ENCODE measurements around the gene UBC. TPM values are rescaled to one million over a fixed set of nuclear protein-coding genes. Genes with fewer than 3 reads are reported as not detected.

The UBC gene
- total and polyA plus RNA-seq, 9 of the 15 experiments (the other 6 are each of a cell fraction or from before 2014, with no cell fraction given): 533 to 1,153 (median 813) TPM

DNA sequence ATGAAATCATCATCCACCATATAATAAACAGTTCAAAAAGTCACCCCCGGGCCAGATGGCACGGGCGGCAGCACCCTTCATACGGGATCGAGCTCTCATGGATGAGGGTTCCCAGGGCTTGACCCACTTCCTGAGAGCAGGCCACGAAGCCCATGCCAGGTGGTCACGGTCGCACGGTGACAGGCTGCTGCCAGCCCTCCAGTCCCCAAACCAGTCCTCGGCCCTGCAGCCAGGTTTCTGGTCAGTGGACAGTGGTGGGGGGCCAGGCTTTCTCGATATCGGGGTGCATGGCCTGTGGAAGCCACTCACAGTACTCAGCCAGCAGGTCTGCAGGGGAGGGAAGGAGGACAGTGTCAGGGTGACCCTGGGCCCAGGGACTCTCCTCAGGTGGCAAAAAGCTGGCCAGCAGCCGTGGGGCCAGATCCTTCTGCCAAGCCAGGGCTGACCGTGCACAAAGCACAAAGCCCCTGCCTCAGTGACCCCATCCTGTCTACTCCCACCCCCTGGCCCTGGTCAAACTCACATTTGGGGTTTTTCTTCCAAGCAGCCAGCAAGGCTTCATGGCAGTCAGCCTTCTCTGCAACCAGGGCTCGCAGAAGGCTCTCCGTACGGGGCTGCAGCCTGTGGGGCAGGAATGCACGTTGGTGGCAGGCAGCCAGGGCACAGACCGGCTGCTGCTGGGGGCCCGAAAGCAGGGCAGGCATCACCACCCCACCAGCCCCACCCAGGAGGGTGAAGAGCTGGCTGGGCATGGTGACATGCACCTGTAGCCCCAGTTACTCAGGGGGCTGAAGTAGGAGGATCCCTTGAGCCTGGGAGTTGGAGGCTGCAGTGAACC lies 33.3 kb upstream of the UBC start (continued):
- TF ChIP-seq, protein P1, sequence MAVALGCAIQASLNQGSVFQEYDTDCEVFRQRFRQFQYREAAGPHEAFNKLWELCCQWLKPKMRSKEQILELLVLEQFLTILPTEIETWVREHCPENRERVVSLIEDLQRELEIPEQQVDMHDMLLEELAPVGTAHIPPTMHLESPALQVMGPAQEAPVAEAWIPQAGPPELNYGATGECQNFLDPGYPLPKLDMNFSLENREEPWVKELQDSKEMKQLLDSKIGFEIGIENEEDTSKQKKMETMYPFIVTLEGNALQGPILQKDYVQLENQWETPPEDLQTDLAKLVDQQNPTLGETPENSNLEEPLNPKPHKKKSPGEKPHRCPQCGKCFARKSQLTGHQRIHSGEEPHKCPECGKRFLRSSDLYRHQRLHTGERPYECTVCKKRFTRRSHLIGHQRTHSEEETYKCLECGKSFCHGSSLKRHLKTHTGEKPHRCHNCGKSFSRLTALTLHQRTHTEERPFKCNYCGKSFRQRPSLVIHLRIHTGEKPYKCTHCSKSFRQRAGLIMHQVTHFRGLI (CRISPR knock-in tag; IDR thresholded peaks at IDR 0.05): no peak
- TF ChIP-seq NELFE (IDR thresholded peaks at IDR 0.05; ENCODE audit: insufficient read depth, insufficient read length) (no peak), RBM34 (IDR thresholded peaks at IDR 0.05; ENCODE audit: borderline replicate concordance, insufficient read depth, low read length) (no peak), NCOA2 (IDR thresholded peaks at IDR 0.05; ENCODE audit: partially characterized antibody in 2 of 2) (no peak), WHSC1 (IDR thresholded peaks at IDR 0.05; ENCODE audit: low read length) (no peak), ZNF24 (IDR thresholded peaks at IDR 0.05) (no peak), SMARCA5 (IDR thresholded peaks at IDR 0.05) (no peak)

- H3K4me1 ChIP-seq (replicated peaks in 1 of 2; ENCODE audit: control insufficient read depth in 2 of 2, insufficient read depth in 2 of 2, low read length in 2 of 2): peaks cover 0 to 11% of the 10 kb centered on the region in 2 experiments; a peak in 1 of 5 replicates
- no peak overlapping the region for H3K27ac ChIP-seq (ENCODE audit: extremely low read depth, low read depth, low read length)
- H3K79me2 ChIP-seq (ENCODE audit: control insufficient read depth, insufficient read depth, low read length): no peaks in the 10 kb centered on the region
- ChIA-PET POLR2A (interaction anchor here (1.1 kb wide), 1 partner anchor 32 kb away, joined by 3 read pairs; the partner anchor contains the start of gene UBC), CTCF (ENCODE audit: low intra/inter-chr PET ratio) (no interaction called here)
- H3K27me3 ChIP-seq (ENCODE audit: control insufficient read depth in 2 of 2, insufficient read depth in 2 of 2, low read length in 2 of 2): no peaks in the 10 kb centered on the region
- H3K9me1 ChIP-seq (ENCODE audit: control insufficient read depth, insufficient read depth, low read length): no peaks in the 10 kb centered on the region
- WGBS (ENCODE audit: insufficient coverage, low coverage, missing lambda C conversion rate): 91% methylated on average over 8 of the region's 11 CpGs
- ATAC-seq: no peak
- H3K36me3 ChIP-seq (ENCODE audit: control insufficient read depth, insufficient read depth, low read length): peaks cover 56% of the 10 kb centered on the region; the same call in 1 of the 3 replicates
- no peaks in the 10 kb centered on the region for H3K9me3 ChIP-seq (replicated peaks; ENCODE audit: control insufficient read depth, insufficient read depth, low read depth, low read length)
- no peak for FAIRE-seq
- no peak overlapping the region for H3K9ac ChIP-seq (ENCODE audit: insufficient read depth in 1 of 2, low read depth in 2 of 2, low read length in 2 of 2)
- no peak overlapping the region for H3K4me3 ChIP-seq
- H2AFZ ChIP-seq (ENCODE audit: low read depth, low read length): no peak overlapping the region
- no peak for DNase-seq (ENCODE audit: extremely low read depth in 1 of 4, low spot score in 3 of 4)
- intact Hi-C loops (cut with micrococcal nuclease) (no loop called here), in situ Hi-C loops (cut with MboI) (no loop called here)
- no peak overlapping the region for H3K4me2 ChIP-seq (ENCODE audit: insufficient read depth, low read length)
- no TSS peak for BruUV-seq (replicated peaks)
- no peaks in the 10 kb centered on the region for H4K20me1 ChIP-seq (replicated peaks; ENCODE audit: control insufficient read depth, insufficient read depth, low read length)
- TF ChIP-seq SP2 (IDR thresholded peaks at IDR 0.05; ENCODE audit: extremely low read depth, low read depth, low read length, poor library complexity, severe bottlenecking) (no peak), SAFB2 (IDR thresholded peaks at IDR 0.05; ENCODE audit: borderline replicate concordance, low read depth, low read length, severe bottlenecking) (no peak), ZBED1 (IDR thresholded peaks at IDR 0.05) (no peak), PHB2 (IDR thresholded peaks at IDR 0.05; ENCODE audit: low read depth) (no peak), MYBL2 (IDR thresholded peaks at IDR 0.05; ENCODE audit: low read depth) (no peak), MYBL2 (CRISPR knock-in tag; IDR thresholded peaks at IDR 0.05; ENCODE audit: borderline replicate concordance) (no peak), MCM3 (IDR thresholded peaks at IDR 0.05) (no peak), STAT5B (CRISPR knock-in tag; IDR thresholded peaks at IDR 0.05) (no peak), TBL1XR1 (IDR thresholded peaks at IDR 0.05; ENCODE audit: low read length in 2 of 2) (no peak), KDM2B (CRISPR knock-in tag; IDR thresholded peaks at IDR 0.05) (no peak), E2F8 (IDR thresholded peaks at IDR 0.05; ENCODE audit: low read depth, partially characterized antibody) (no peak), ZNF586 (CRISPR knock-in tag; conservative IDR thresholded peaks at IDR 0.05) (no peak)
Measured at GRCh38 chr12:124947013-124947412, 32.6 kb upstream of the UBC start.

Measured in K562 (cell line).